Activated CD4-positive, alpha-beta memory T cell treated with anti-CD3 and anti-CD28 coated beads for 36 hours (primary cell): ENCODE results near the gene CAMKK1. TPM values are rescaled to one million over a fixed set of nuclear protein-coding genes. Genes with fewer than 3 reads are reported as not detected.

Experiments used
- CTCF ChIA-PET: fragments of 350-600 bp; sonication (Branson Sonifier 250); formaldehyde crosslinking; loops from one replicate; lab custom pipeline; 2021; ENCODE audit warnings: antibody characterized with exemption, inconsistent platforms; lab: Charles Lee
- POLR2A ChIA-PET: fragments of 350-600 bp; sonication (Branson Sonifier 250); formaldehyde crosslinking; loops from one replicate; lab custom pipeline; 2021; ENCODE audit warnings: antibody characterized with exemption; lab: Charles Lee
- DNase-seq: peaks from one replicate; pipeline ENCODE4 v3.0.0-alpha.2; 2020
- H3K27ac Mint-ChIP-seq: one replicate; pipeline ENCODE4 v1.8.0; 2021; ENCODE audit warnings: mixed read lengths
- H3K27me3 Mint-ChIP-seq: one replicate; pipeline ENCODE4 v1.8.0; 2021; ENCODE audit warnings: mixed read lengths
- H3K36me3 Mint-ChIP-seq: one replicate; pipeline ENCODE4 v1.8.0; 2021; ENCODE audit warnings: mixed read lengths
- H3K4me1 Mint-ChIP-seq: one replicate; pipeline ENCODE4 v1.8.0; 2021; ENCODE audit warnings: low read depth, mixed read lengths
- H3K4me3 Mint-ChIP-seq: one replicate; pipeline ENCODE4 v1.8.0; 2021; ENCODE audit warnings: mild to moderate bottlenecking, mixed read lengths
- H3K9me3 Mint-ChIP-seq: one replicate; pipeline ENCODE4 v1.8.0; 2021; ENCODE audit warnings: mixed read lengths
- intact Hi-C: fragments of 100-400 bp; cut with micrococcal nuclease; formaldehyde crosslinking; loops from one replicate; pipeline ENCODE4 v1.15.1; 2023
- total RNA-seq, 2 experiments: library from RNA; stranded (reverse); gene quantifications; one replicate each; pipeline ENCODE4 v1.2.3, GENCODE V29; 2021

CAMKK1 gene
- 1 to 10 TPM; 3.3 to 3.9 TPM for total RNA-seq

DNA sequence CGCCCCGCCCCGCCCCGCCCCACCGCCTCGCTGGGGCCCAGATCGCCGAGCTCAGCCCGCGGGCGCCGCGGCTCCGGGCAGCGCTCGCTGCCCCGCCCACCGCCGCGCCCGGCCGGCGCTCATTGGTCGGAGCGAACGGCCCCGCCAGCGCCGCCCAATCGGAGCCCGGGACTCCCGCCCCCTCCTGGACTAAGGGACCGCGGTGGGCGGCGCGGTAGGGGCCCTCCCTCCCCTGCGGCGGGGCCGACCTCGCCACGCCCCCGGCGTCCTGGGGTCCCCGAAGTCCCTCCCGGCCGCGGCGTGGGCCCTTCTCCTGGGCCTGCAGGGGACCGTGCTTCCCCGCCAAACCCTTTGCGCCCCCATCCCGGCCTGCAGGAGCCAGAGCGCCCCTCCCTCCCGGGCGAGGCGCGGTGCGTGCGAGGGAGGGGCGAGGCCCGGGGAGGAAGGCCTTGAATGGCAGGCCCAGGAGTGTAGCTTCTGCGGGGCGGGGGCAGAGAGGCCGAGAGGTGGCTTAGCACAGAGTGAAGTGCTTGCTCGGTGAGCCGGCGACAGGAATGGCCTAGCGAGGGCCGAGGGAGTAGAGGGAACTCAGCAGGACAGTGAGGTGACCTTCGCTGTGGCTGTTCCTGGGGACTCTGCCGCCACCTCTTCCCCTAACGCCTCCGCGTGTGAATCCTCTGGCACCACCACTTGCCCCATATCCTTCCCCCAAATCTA lies at the start of gene CAMKK1:
TSS of gene CAMKK1 (minus strand) at position 51 of the 717 bp plus-strand sequence. CDS start 7,366 bp downstream, outside the sequence.
- Mint-ChIP-seq H3K27ac (peak within 1 kb of the TSS; percentile 46), H3K4me3 (peak within 1 kb of the TSS; percentile 74), H3K27me3 (no peaks in the 10 kb centered on the region), H3K4me1 (peaks cover 27% of the 10 kb centered on the region), H3K36me3 (no peaks in the 10 kb centered on the region), H3K9me3 (no peaks in the 10 kb centered on the region)
- ChIA-PET CTCF (interaction anchor here (0.9 to 3.4 kb wide), 5 partner anchors 19 to 72 kb away, joined by 3 to 30 read pairs (median 4); partner anchors contain the start of gene NCBP3), POLR2A (no interaction called here)
- peak; percentile 92 for DNase-seq
- intact Hi-C loops, result loop anchor here (1.0 kb wide), 1 partner anchor 48 kb away; no protein-coding TSS in a partner anchor

DNA sequence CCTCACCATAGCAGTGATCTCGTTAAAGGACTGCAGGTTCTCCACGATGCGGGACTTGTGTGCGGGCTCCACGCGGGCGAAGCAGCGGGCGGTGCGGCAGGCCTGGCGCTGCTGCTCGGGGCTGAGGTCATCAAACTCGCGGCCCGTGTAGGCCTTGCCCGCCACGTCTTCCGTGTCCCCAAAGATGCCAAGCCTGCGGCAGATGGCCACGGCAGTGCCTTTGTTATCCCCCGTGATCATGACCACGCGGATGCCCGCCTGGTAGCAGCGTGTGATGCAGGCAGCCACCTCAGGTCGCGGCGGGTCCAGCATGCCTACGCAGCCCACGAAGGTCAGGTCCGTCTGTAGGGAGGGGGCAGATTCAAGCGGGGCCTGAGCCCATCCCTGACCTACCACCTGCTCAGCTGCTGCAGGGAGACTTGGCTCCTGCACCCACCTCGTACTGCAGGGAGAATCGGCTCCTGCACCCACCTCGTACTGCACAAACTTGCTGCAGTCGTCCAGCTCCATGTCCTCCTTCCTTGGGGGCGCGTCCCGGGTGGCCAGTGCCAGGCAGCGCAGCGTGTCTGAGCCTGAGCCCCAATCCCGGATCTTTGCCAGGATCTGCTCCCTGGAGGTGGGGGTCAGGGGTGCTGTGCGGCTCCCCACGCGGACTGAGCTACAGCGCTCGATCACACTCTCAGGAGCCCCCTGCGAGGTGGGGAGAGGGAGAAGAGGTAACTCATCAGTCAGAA lies 48.3 kb upstream of the CAMKK1 start:
- intact Hi-C loops, result no loop called here
- Mint-ChIP-seq H3K36me3 (peaks cover 46% of the 10 kb centered on the region), H3K4me1 (no peaks in the 10 kb centered on the region), H3K27ac (no peak overlapping the region), H3K9me3 (no peaks in the 10 kb centered on the region), H3K27me3 (no peaks in the 10 kb centered on the region), H3K4me3 (no peak overlapping the region)
- no peak for DNase-seq
- POLR2A ChIA-PET, result no interaction called here
- CTCF ChIA-PET, result no interaction called here

DNA sequence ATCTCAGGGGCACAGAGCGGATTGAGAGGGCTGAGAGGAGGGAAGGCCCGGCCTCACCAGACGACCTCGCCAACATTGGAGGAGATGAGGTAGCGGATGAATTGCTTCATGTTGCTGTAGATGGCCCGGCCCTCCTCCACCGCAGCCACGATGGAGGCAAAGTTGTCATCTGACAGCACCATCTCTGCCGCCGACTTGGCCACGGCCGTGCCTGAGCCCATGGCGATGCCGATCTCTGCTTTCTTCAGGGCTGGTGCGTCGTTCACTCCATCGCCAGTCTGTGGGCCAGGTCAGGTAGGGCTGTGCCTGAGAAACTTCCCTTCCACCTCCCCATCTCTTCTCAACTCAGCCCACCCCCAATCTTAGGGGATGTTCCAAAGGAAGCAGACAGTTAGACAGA lies 44.5 kb upstream of the CAMKK1 start:
- H3K9me3 Mint-ChIP-seq, result no peaks in the 10 kb centered on the region
- H3K4me1 Mint-ChIP-seq, result no peaks in the 10 kb centered on the region
- H3K36me3 Mint-ChIP-seq, result peaks cover 42% of the 10 kb centered on the region
- POLR2A ChIA-PET, result no interaction called here
- intact Hi-C loops, result no loop called here
- no peak for DNase-seq
- H3K4me3 Mint-ChIP-seq, result no peak overlapping the region
- H3K27me3 Mint-ChIP-seq, result no peaks in the 10 kb centered on the region
- H3K27ac Mint-ChIP-seq, result no peak overlapping the region
- CTCF ChIA-PET, result no interaction called here

DNA sequence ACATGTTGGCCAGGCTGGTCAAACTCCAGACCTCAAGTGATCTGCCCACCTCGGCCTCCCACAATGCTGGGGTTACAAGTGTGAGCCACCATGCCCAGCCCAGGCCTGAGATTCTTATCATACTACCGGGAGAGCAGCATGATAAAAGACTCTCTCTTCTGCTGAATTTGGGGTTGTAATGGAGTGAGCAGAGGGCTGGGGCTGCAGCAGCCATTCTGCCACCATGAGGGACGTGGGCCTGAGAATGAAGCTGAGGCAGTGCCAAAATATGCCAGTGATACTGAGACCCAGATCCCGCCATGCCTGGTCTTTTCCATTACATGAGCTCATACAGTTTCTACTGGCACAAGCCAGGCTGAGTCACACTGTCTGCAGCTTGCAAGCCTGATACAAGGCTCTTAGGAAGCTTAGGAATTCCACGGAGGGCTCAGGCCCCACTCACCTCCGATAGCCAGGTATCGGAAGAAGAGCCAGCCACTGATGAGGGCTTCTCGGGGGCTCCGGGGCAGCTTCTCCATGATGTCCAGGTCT lies 43.0 kb upstream of the CAMKK1 start:
- POLR2A ChIA-PET, result no interaction called here
- peaks cover 41% of the 10 kb centered on the region for H3K36me3 Mint-ChIP-seq
- intact Hi-C loops, result no loop called here
- H3K27me3 Mint-ChIP-seq, result no peaks in the 10 kb centered on the region
- no peaks in the 10 kb centered on the region for H3K4me1 Mint-ChIP-seq
- no peak for DNase-seq
- no peak overlapping the region for H3K4me3 Mint-ChIP-seq
- no peak overlapping the region for H3K27ac Mint-ChIP-seq
- CTCF ChIA-PET, result interaction anchor here (1.0 to 1.4 kb wide), 2 partner anchors 22 to 55 kb away, joined by 3 to 8 read pairs; no protein-coding TSS in a partner anchor
- H3K9me3 Mint-ChIP-seq, result no peaks in the 10 kb centered on the region

DNA sequence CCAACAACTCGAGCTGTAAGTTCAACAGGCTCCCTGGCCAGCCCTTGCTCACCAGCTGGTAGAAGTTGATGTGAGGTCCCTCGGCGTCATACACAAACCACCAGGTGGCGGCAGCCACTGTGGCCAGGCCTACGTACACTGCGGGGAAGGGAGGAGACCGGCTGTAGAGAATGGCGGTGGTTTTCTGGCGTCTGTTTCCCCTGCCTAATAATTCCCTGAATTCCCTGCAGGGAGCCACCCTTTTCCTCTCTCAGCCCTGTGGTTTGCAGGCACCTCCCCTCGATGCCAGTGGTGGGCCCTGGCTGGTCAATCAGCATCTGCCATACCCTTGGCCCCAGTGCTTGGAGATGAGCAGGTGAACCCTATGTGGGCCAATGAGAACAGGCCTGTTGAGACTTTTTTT lies 42.3 kb upstream of the CAMKK1 start:
- POLR2A ChIA-PET, result no interaction called here
- H3K27me3 Mint-ChIP-seq, result no peaks in the 10 kb centered on the region
- intact Hi-C loops, result no loop called here
- H3K4me1 Mint-ChIP-seq, result no peaks in the 10 kb centered on the region
- H3K4me3 Mint-ChIP-seq, result no peak overlapping the region
- DNase-seq, result peak; percentile 40
- H3K27ac Mint-ChIP-seq, result no peak overlapping the region
- H3K36me3 Mint-ChIP-seq, result peaks cover 42% of the 10 kb centered on the region
- no peaks in the 10 kb centered on the region for H3K9me3 Mint-ChIP-seq
- CTCF ChIA-PET, result interaction anchor here (0.8 to 2.4 kb wide), 2 partner anchors 21 to 73 kb away, joined by 3 to 10 read pairs; no protein-coding TSS in a partner anchor

GRCh38 chr17:3929764-3930163 lies 36.9 kb upstream of the CAMKK1 start:
- Mint-ChIP-seq H3K4me3 (no peak overlapping the region), H3K27ac (no peak overlapping the region), H3K9me3 (no peaks in the 10 kb centered on the region), H3K36me3 (peaks cover 12% of the 10 kb centered on the region), H3K4me1 (no peaks in the 10 kb centered on the region), H3K27me3 (no peaks in the 10 kb centered on the region)
- intact Hi-C loops, result no loop called here
- CTCF ChIA-PET, result no interaction called here
- POLR2A ChIA-PET, result no interaction called here
- no peak for DNase-seq

DNA sequence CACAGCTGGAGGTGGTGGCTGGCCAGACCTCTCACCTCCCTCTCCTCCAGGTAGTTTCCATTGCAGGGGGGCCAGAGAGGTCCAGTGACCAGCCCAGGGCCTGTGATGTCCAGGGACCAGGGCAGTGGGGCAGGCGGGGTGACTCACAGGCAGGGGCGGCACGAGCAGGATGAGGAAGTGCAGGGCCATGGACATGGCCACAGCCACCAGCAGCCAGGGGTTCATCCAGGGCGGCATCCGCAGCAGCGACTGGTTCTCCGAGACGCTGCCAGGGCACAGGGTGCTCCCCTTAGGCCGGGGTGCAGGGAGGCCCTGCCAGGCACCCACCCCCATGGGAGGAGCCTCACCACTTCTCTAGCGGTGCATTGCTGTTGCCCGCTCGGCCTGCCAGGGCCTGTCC lies 36.3 kb upstream of the CAMKK1 start:
- no peaks in the 10 kb centered on the region for H3K9me3 Mint-ChIP-seq
- H3K4me1 Mint-ChIP-seq, result no peaks in the 10 kb centered on the region
- intact Hi-C loops, result no loop called here
- peaks cover 11% of the 10 kb centered on the region for H3K36me3 Mint-ChIP-seq
- DNase-seq, result no peak
- ChIA-PET CTCF (interaction anchor here (1.2 kb wide), 1 partner anchor 191 kb away, joined by 4 read pairs; no protein-coding TSS in a partner anchor), POLR2A (no interaction called here)
- H3K4me3 Mint-ChIP-seq, result no peak overlapping the region
- no peaks in the 10 kb centered on the region for H3K27me3 Mint-ChIP-seq
- H3K27ac Mint-ChIP-seq, result no peak overlapping the region

DNA sequence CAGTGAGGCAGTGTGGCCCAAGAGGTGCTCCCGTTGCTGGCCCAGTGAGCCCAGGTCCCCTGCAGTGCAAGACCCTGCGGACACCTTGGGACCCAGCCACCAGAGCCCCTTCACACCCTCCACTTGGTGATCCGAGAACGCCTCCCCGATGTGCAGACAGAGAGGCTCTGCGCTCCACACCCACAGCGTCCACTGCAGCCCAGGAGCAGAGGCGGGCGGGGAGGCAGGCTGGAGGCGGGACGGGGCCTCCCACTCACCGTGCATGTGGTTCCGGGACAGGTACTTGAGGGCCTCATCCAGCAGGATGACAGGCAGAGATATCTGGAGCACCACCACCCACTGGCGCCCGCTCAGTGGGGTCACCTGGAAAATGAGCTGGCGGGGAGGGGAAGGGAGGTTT lies 35.6 kb upstream of the CAMKK1 start:
- ChIA-PET CTCF (interaction anchor here (1.2 kb wide), 1 partner anchor 190 kb away, joined by 4 read pairs; no protein-coding TSS in a partner anchor), POLR2A (no interaction called here)
- H3K27me3 Mint-ChIP-seq, result no peaks in the 10 kb centered on the region
- peaks cover 12% of the 10 kb centered on the region for H3K36me3 Mint-ChIP-seq
- intact Hi-C loops, result no loop called here
- no peaks in the 10 kb centered on the region for H3K4me1 Mint-ChIP-seq
- H3K9me3 Mint-ChIP-seq, result no peaks in the 10 kb centered on the region
- no peak for DNase-seq
- no peak overlapping the region for H3K27ac Mint-ChIP-seq
- H3K4me3 Mint-ChIP-seq, result no peak overlapping the region

DNA sequence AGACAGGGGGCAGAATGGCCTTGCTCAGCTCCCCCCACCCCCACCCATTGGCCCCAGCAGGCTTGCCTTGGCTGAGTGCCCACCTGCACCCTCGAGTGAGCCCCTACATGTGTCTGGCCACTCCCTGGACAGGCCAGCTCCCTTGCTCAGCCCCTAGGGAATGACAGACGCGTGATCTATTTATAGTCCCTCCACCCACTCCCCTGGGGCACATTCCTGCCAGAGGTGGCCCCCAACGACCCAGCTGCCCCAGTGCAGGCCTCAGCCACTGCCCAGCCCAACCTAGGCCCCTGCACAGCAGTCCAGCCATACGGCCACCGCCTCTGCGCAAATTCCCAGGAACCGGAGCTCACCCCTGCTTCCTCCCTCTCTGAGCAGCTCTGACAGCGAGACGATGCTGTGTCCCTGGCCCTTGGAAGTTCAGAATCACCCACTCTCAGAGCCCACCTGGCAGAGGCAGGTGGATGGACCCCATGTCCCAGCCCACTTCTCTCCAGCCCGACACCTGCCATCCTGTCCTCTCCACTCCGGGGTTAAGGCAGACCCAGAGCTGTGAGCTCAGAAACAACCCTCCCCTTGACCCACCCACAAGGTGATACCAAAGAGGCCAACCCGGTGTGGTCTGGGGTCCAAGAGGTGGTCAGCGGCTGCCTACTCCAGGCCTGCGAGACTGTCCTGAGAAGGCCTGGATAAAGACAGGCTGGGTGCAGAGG lies 34.9 kb upstream of the CAMKK1 start:
- H3K4me1 Mint-ChIP-seq, result no peaks in the 10 kb centered on the region
- no peak for DNase-seq
- no peaks in the 10 kb centered on the region for H3K27me3 Mint-ChIP-seq
- H3K27ac Mint-ChIP-seq, result no peak overlapping the region
- no peaks in the 10 kb centered on the region for H3K9me3 Mint-ChIP-seq
- peaks cover 12% of the 10 kb centered on the region for H3K36me3 Mint-ChIP-seq
- no peak overlapping the region for H3K4me3 Mint-ChIP-seq
- POLR2A ChIA-PET, result no interaction called here
- CTCF ChIA-PET, result interaction anchor here (1.0 to 1.2 kb wide), 2 partner anchors 14 to 190 kb away, joined by 4 read pairs; no protein-coding TSS in a partner anchor
- intact Hi-C loops, result no loop called here

DNA sequence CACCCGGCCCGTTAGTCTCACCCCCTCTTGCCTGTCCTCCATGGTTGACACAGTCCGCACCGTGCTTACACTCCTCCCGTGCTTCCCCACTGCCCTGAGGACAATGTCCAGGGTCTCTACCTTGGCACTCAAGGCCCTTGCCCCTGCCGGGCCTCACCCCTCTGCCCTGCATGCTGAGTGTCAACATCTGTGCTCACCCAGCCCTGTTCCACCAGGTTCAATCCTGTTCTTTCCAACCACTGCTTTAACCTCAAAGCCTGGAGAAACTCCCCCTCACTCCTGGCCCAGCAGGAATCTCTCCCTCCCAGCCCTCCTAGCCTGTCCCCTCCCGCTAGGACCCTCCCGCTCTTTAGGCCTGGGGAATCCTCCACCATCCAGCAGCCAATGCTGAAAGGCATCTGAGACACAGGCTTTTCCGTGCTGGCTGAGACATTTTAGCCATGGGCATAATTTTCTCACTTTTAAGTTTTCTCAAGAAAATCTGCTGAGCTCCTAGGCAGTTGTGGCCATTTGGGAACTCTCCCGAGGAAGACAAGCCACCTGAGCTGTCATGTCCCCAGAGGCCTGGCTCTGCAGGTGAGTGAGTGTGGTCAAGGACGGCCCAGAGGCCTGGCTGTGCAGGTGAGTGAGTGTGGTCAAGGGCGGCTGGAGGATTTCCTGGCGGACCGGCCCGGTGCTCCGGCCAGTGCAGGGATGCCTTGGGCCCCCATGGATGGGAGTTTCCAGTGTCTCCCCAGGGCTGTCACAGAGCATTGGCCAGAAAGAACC lies 34.2 kb upstream of the CAMKK1 start:
- CTCF ChIA-PET, result interaction anchor here (1.0 kb wide), 1 partner anchor 13 kb away, joined by 4 read pairs; no protein-coding TSS in a partner anchor
- H3K27me3 Mint-ChIP-seq, result no peaks in the 10 kb centered on the region
- no peak for DNase-seq
- no peak overlapping the region for H3K27ac Mint-ChIP-seq
- POLR2A ChIA-PET, result no interaction called here
- H3K36me3 Mint-ChIP-seq, result peaks cover 10% of the 10 kb centered on the region
- H3K9me3 Mint-ChIP-seq, result no peaks in the 10 kb centered on the region
- H3K4me3 Mint-ChIP-seq, result no peak overlapping the region
- no peaks in the 10 kb centered on the region for H3K4me1 Mint-ChIP-seq
- intact Hi-C loops, result no loop called here
